ENCODE results near the gene PRLR. TPM values are rescaled to one million over a fixed set of nuclear protein-coding genes. Genes with fewer than 3 reads are reported as not detected.

The PRLR gene
- total RNA-seq, 1 donor from 2014 or later: 0.93 TPM

- H3K4me3 Mint-ChIP-seq (ENCODE audit: unreplicated experiment): no peak overlapping the region
- peak; percentile 67 for DNase-seq (ENCODE audit: low read depth)
- Histone ChIP-seq H3K79me2 (ENCODE audit: insufficient read depth, low read length) (no peaks in the 10 kb centered on the region), H2AFZ (ENCODE audit: low read depth, low read length) (no peak overlapping the region), H3K9ac (ENCODE audit: low read length) (no peak overlapping the region), H4K20me1 (ENCODE audit: insufficient read depth, low read length) (no peaks in the 10 kb centered on the region), H3K27me3 (ENCODE audit: insufficient read depth, low read length) (no peaks in the 10 kb centered on the region), H3K36me3 (ENCODE audit: insufficient read depth, low read length) (no peaks in the 10 kb centered on the region), H3K4me1 (ENCODE audit: insufficient read depth, low read length) (peaks cover 4% of the 10 kb centered on the region), H3K27ac (ENCODE audit: low read depth, low read length) (no peak overlapping the region), H3K4me2 (ENCODE audit: low read length) (peak overlapping the region; percentile 59), H3K9me3 (ENCODE audit: insufficient read depth, low read depth, low read length) (no peaks in the 10 kb centered on the region), H3K4me3 (ENCODE audit: insufficient read depth, low read depth, low read length) (no peak overlapping the region)
- FAIRE-seq: no peak
- H3K36me3 Mint-ChIP-seq (ENCODE audit: low read depth, unreplicated experiment): no peaks in the 10 kb centered on the region
- H3K4me1 Mint-ChIP-seq (ENCODE audit: low read depth, unreplicated experiment): peaks cover 3% of the 10 kb centered on the region
- H3K9me3 Mint-ChIP-seq (ENCODE audit: unreplicated experiment): no peaks in the 10 kb centered on the region
- H3K27ac Mint-ChIP-seq (ENCODE audit: unreplicated experiment): no peak overlapping the region
- no peak for TF ChIP-seq CTCF (IDR thresholded peaks at IDR 0.05; ENCODE audit: insufficient read depth, low read depth, low read length)
- TF ChIP-seq EZH2 (IDR thresholded peaks at IDR 0.05; ENCODE audit: insufficient read depth, low read length): no peak
- peaks cover 7% of the 10 kb centered on the region for H3K27me3 Mint-ChIP-seq (ENCODE audit: low read depth, unreplicated experiment)
Observed at GRCh38 chr5:35041261-35041660, 189.0 kb downstream of the PRLR start.

GRCh38 chr5:35038891-35039290 is 191.4 kb downstream of the PRLR start:
- H3K9me3 Mint-ChIP-seq (ENCODE audit: unreplicated experiment): no peaks in the 10 kb centered on the region
- H3K27me3 Mint-ChIP-seq (ENCODE audit: low read depth, unreplicated experiment): peaks cover 7% of the 10 kb centered on the region

More at GRCh38 chr5:35038891-35039290, 191.4 kb downstream of the PRLR start:
- Mint-ChIP-seq H3K4me1 (ENCODE audit: low read depth, unreplicated experiment) (peaks cover 10% of the 10 kb centered on the region), H3K36me3 (ENCODE audit: low read depth, unreplicated experiment) (no peaks in the 10 kb centered on the region), H3K4me3 (ENCODE audit: unreplicated experiment) (no peak overlapping the region), H3K27ac (ENCODE audit: unreplicated experiment) (no peak overlapping the region)
- H2AFZ ChIP-seq (ENCODE audit: low read depth, low read length): no peak overlapping the region
- H3K36me3 ChIP-seq (ENCODE audit: insufficient read depth, low read length): no peaks in the 10 kb centered on the region
- no peak for FAIRE-seq
- H3K4me1 ChIP-seq (ENCODE audit: insufficient read depth, low read length): no peaks in the 10 kb centered on the region
- no peak overlapping the region for H3K4me3 ChIP-seq (ENCODE audit: insufficient read depth, low read depth, low read length)
- H3K9me3 ChIP-seq (ENCODE audit: insufficient read depth, low read depth, low read length): no peaks in the 10 kb centered on the region
- no peak for TF ChIP-seq EZH2 (IDR thresholded peaks at IDR 0.05; ENCODE audit: insufficient read depth, low read length)
- no peak for TF ChIP-seq CTCF (IDR thresholded peaks at IDR 0.05; ENCODE audit: insufficient read depth, low read depth, low read length)
- DNase-seq (ENCODE audit: low read depth): no peak
- H3K9ac ChIP-seq (ENCODE audit: low read length): no peak overlapping the region
- H3K27ac ChIP-seq (ENCODE audit: low read depth, low read length): no peak overlapping the region
- no peaks in the 10 kb centered on the region for H3K27me3 ChIP-seq (ENCODE audit: insufficient read depth, low read length)
- no peak overlapping the region for H3K4me2 ChIP-seq (ENCODE audit: low read length)
- H3K79me2 ChIP-seq (ENCODE audit: insufficient read depth, low read length): no peaks in the 10 kb centered on the region
- no peaks in the 10 kb centered on the region for H4K20me1 ChIP-seq (ENCODE audit: insufficient read depth, low read length)

Data from astrocyte (in vitro differentiated cells and primary cell).